GM13976 (cell line): Measurements from ENCODE around the gene RYR3.

Experiments used
- DNase-seq: peaks from one replicate; pipeline ENCODE4 v3.0.0; 2012; ENCODE audit warnings: low spot score
- in situ Hi-C: fragments of 300-500 bp; cut with MboI; formaldehyde crosslinking; loops from one replicate; pipeline ENCODE4 v1.12.0; 2022; ENCODE audit warnings: low sequenced_read_pairs, mixed read lengths, inconsistent platforms; ENCODE audit not compliant: unreplicated experiment
- TF ChIP-seq, protein P1 (sequence below): IDR thresholded peaks from 2 replicates; pipeline ENCODE4 v1.5.1; 2012; ENCODE audit warnings: borderline replicate concordance, mild to moderate bottlenecking; ENCODE audit not compliant: insufficient read depth; ENCODE audit errors: extremely low read depth, missing control alignments, control extremely low read depth

Gene RYR3

DNA sequence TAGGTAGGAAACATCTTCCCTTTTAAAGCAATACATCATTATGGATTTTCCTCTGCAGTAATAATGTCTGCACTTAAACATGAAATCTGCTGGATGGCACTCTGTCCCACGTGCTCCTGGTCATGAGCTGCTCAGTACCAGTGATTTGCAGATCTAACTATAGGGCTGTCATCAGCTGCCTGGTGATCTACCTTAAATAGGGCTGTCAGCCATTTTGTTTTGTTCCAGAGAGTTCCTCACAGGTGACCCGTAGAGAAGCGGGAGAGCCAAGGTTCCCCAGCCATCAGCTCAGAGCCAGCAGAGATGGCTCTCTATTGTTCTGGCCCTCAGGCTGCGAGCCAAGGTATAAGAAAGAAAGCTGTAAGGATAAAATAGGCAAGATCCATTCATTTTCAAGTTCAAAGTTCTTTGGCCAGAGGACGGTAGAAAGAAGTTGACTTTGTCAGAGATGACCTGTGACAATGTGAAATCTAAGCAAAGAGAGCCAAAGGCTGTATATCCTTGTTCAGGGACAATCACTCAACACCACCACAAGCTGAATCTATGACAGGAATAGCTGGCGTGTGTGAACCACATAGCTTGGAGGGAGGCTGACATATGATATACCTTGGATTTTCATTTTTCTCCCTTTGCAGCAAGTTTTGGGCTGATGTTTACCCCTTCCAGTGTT lies 156.5 kb downstream of the RYR3 start:
- TF ChIP-seq, protein P1, sequence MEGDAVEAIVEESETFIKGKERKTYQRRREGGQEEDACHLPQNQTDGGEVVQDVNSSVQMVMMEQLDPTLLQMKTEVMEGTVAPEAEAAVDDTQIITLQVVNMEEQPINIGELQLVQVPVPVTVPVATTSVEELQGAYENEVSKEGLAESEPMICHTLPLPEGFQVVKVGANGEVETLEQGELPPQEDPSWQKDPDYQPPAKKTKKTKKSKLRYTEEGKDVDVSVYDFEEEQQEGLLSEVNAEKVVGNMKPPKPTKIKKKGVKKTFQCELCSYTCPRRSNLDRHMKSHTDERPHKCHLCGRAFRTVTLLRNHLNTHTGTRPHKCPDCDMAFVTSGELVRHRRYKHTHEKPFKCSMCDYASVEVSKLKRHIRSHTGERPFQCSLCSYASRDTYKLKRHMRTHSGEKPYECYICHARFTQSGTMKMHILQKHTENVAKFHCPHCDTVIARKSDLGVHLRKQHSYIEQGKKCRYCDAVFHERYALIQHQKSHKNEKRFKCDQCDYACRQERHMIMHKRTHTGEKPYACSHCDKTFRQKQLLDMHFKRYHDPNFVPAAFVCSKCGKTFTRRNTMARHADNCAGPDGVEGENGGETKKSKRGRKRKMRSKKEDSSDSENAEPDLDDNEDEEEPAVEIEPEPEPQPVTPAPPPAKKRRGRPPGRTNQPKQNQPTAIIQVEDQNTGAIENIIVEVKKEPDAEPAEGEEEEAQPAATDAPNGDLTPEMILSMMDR, result no peak
- DNase-seq, result no peak
- in situ Hi-C loops, result no loop called here

DNA sequence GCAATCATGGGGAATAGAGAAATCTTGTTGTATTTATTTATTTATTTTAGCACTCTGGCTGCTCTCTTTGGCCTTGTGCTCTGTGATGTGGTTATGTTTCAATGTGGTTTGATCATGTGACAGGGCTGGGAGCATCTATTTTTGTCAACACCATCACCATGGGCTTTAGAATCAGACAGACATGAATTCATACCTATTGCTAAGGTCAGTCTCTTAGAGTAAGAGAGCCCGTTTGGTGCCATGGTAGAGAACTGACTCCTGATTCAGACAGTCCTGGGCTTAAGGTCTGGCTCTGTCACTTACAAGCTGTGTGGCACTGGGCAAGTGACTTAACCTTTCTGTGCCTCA lies 157.0 kb downstream of the RYR3 start:
- no peak for DNase-seq
- TF ChIP-seq, protein P1, result no peak
- in situ Hi-C loops, result no loop called here

DNA sequence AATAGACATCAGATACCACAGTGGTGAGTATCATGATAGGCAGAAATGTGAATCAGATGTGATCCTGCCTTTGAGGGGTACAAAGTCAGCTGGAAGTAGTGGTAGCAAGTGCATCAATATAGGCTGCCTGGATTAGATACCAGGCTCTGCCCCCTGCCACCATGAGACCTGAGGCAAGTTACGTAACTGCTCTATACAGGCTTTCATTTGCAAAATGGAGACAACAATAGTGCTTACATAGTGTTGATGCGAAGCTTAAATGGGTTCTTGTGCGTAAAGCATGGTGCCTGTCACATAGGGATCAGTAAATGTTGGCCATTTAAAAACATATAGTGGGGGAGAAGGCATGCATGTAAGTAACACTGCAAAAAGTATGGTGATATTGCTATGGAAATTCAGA lies 158.0 kb downstream of the RYR3 start:
- in situ Hi-C loops, result no loop called here
- DNase-seq, result no peak
- TF ChIP-seq, protein P1, result no peak

DNA sequence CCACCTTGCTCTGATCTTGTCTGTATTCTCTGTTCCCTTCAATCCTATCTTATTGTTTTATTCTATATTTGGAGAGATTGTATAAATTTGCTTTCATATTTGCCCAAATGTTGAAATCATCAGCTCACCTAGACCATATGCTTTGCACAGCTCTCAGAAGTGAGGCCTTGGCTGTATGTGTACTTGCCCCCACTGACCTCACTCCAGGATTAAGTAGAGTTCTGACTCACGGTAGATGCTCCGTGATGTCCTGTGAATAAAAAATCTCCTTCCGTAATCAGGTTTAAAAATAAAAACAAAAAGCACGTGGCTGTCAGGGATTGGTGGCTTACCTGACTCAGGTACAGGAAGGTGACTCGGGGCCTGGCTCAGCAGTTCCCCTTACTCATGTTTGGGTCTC lies 162.2 kb downstream of the RYR3 start:
- DNase-seq, result no peak
- TF ChIP-seq, protein P1, result no peak
- in situ Hi-C loops, result no loop called here

DNA sequence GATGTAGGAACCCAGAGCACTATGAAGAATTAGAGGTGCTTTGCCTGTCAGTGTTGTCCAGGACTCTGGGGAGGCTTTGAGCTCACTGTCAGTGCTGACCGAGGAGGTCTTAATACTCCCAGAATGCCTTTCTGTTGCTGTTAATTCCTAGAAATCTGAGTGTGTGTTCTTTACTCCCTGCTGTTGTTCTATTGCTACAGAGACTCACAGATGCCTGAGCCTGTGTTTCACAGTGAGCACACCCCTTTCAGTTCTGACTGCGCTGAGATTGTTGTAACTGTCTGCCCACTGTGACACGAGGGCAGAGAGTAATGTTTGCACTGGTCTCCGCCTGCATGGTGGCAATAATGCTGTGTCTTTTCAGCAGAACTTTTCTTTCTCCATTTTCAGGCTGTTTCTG lies 162.9 kb downstream of the RYR3 start:
- in situ Hi-C loops, result no loop called here
- TF ChIP-seq, protein P1, result no peak
- DNase-seq, result no peak

DNA sequence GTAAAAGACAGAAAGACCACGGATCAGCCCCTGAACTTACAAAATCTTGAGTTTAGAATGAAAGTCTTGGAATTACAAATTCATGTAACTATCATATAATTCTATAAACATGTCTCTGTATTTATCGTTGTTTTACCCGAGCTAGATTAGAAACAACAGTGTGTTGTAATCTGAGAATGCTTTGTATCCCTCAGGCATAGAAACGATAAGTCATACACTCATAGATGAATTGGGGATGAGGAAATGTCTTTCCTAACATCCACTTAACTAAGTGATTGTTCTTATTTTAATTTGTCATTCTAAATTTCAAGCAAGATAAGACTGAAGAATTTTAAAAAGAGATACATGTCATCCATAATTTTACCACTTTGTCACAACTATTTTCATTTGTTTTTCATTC lies 165.3 kb downstream of the RYR3 start:
- TF ChIP-seq, protein P1, result no peak
- in situ Hi-C loops, result no loop called here
- DNase-seq, result no peak
